GM08714 (cell line): Measurements from ENCODE around the gene NOXO1.

ENCODE experiments used
- H3K4me3 ChIP-seq: fragments of 200-500 bp; sonication (Bioruptor generic); 2 replicates; pipeline ENCODE4 v1.5.1; 2014; ENCODE audit warnings: mild to moderate bottlenecking, low read length, inconsistent platforms
- ZNF274 ChIP-seq: IDR thresholded peaks from 2 replicates; pipeline ENCODE4 v1.6.1; 2012; ENCODE audit warnings: mild to moderate bottlenecking, low read depth, low read length

The NOXO1 gene

DNA sequence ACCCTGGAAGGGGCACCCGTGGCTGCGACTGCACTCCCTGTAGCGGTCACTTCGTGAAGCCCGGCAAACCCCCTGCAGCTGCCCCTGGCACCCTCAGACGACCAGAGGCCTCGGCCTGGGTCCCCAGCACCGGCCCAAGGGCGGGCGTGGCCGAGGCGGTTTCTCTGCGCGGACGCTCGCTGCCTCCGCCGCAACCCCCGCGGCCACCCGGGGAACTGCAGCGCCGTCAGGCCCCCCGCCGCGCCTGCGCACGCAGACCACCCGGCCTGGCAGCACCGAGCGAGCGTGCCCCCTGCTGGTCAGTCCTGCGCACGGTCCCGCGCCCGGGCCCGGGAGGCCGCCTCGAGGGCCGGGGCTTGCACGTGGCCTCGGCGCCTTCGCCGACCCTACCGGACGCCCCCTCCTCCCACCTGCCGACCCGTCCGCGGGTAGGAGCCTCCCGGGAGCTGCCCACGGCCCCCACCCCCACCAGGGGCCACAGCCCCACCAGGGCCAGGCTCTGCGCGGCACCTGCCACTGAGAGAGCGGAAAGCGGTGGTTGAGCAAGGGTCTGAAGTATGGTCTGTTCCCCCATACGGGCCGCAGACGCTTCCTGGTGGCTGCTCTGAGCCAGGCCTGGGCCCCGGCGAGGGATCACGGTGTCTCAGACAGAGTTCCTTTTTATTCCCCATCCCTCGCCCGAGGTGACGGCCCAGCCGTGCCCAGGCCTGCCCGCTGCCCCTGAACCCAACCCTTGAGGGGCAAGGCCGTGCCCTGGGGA lies 51.5 kb downstream of the NOXO1 start:
- no peak for TF ChIP-seq ZNF274

DNA sequence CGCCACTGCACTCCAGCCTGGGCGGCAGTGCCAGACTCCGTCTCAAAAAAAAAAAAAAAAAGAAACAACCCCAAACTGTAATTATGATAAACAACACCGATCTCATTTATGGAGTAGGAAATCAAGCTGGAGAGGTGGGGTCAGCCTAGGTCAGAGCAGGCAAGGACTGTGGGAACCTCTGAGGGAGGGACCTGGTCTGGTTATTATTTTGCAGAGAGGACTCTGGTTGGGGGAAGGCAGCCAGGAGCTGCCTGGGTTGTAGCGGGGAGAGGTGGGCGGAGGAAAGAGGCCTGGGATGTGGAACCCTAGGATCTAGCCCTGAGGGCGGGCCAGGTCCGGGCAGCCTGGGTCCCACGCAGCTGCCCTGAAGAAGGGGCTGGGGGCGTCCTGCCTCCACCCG lies 52.2 kb downstream of the NOXO1 start:
- no peak for TF ChIP-seq ZNF274

More for the DNA sequence above, 51.5 kb downstream of the NOXO1 start:
- peak overlapping the region; percentile 37; the same call in 1 of the 2 replicates for H3K4me3 ChIP-seq

More for the DNA sequence above, 52.2 kb downstream of the NOXO1 start:
- H3K4me3 ChIP-seq = peak overlapping the region; percentile 37; the same call in 1 of the 2 replicates
